AG09309 (cell line): ENCODE measurements around the gene PPP1R14D.
"Not testable (repeated sequence)": the region's sequence is repeated elsewhere in the genome, so short reads cannot be mapped to it uniquely, and the experiment has no call there.

Experiments
- DNase-seq: peaks from one replicate; pipeline ENCODE4 v3.0.0-alpha.2; 2010; ENCODE audit warnings: low read depth
- H3K4me3 ChIP-seq: 2 replicates; pipeline ENCODE4 v1.5.1; 2011; ENCODE audit warnings: mild to moderate bottlenecking, low read depth, low read length, moderate library complexity; ENCODE audit not compliant: control insufficient read depth
- CTCF ChIP-seq: IDR thresholded peaks from 2 replicates; pipeline ENCODE4 v1.5.1; 2011; ENCODE audit warnings: mild to moderate bottlenecking, low read depth, low read length, inconsistent platforms; ENCODE audit not compliant: insufficient read depth, control insufficient read depth; ENCODE audit errors: missing control alignments

PPP1R14D gene

GRCh38 chr15:40871749-40872617 lies 43.5 kb upstream of the PPP1R14D start:
- H3K4me3 ChIP-seq: no peak overlapping the region
- TF ChIP-seq CTCF: no peak
- no peak for DNase-seq

GRCh38 chr15:40870716-40871115 lies 42.2 kb upstream of the PPP1R14D start:
- TF ChIP-seq CTCF: no peak
- DNase-seq: no peak

GRCh38 chr15:40869686-40870085 lies 41.2 kb upstream of the PPP1R14D start:
- H3K4me3 ChIP-seq: no peak overlapping the region
- TF ChIP-seq CTCF: no peak
- no peak for DNase-seq

More at GRCh38 chr15:40870716-40871115, 42.2 kb upstream of the PPP1R14D start:
- no peak overlapping the region for H3K4me3 ChIP-seq

- H3K4me3 ChIP-seq: no peak overlapping the region
- no peak for TF ChIP-seq CTCF
- DNase-seq: no peak
These were observed 38.7 kb upstream of the PPP1R14D start for GRCh38 chr15:40867199-40867598.

GRCh38 chr15:40863660-40864270 lies 35.3 kb upstream of the PPP1R14D start:
- H3K4me3 ChIP-seq: no peak overlapping the region
- DNase-seq: no peak
- TF ChIP-seq CTCF: no peak

GRCh38 chr15:40861147-40861546 lies 32.6 kb upstream of the PPP1R14D start:
- DNase-seq, H3K4me3 ChIP-seq: not testable (repeated sequence)

- TF ChIP-seq CTCF: peak; percentile 88
- H3K4me3 ChIP-seq: no peak overlapping the region
- no peak for DNase-seq
These were observed 30.8 kb upstream of the PPP1R14D start for GRCh38 chr15:40859206-40859851.
